Suppressor macrophage treated with lipopolysaccharide for 4 hours (primary cell): ENCODE data around the gene TAS2R14.
A peak's percentile ranks its signal among the peaks of the same experiment; 100 is the strongest.

Experiments
- DNase-seq: peaks from one replicate; pipeline ENCODE4 v3.0.0-alpha.2; 2020

TAS2R14 gene

GRCh38 chr12:10939163-10939562 lies at the start of gene TAS2R14:
Gene TAS2R14 (minus strand): TSS chr12:10939263. CDS start chr12:10939207, 56 bp downstream.
- DNase-seq = no peak

GRCh38 chr12:10986812-10987211 lies 47.7 kb upstream of the TAS2R14 start, which contains the start of gene TAS2R50:
Gene TAS2R50 (minus strand): TSS chr12:10986912. CDS start chr12:10986860, 52 bp downstream.
- DNase-seq = no peak

GRCh38 chr12:10982244-10982643 lies 43.2 kb upstream of the TAS2R14 start:
- no peak for DNase-seq

DNA sequence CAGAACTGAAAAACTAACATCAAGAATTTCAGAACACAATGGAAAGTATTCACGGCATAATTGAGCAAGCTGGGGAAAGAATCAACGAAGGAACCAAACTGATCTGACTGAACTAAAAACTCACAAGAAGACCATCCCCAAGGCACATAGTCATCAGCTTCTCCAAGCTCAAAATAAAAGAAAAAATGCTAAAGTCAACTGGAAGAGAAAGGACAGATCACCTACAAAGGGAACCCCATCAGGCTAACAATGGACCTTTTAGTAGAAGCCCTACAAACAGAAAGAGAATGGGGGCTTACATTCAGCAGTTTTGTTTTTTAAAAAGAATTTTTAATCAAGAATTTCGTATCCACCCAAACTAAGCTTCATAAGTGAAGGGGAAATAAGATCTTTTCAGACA lies 35.9 kb upstream of the TAS2R14 start:
- DNase-seq = no peak

DNA sequence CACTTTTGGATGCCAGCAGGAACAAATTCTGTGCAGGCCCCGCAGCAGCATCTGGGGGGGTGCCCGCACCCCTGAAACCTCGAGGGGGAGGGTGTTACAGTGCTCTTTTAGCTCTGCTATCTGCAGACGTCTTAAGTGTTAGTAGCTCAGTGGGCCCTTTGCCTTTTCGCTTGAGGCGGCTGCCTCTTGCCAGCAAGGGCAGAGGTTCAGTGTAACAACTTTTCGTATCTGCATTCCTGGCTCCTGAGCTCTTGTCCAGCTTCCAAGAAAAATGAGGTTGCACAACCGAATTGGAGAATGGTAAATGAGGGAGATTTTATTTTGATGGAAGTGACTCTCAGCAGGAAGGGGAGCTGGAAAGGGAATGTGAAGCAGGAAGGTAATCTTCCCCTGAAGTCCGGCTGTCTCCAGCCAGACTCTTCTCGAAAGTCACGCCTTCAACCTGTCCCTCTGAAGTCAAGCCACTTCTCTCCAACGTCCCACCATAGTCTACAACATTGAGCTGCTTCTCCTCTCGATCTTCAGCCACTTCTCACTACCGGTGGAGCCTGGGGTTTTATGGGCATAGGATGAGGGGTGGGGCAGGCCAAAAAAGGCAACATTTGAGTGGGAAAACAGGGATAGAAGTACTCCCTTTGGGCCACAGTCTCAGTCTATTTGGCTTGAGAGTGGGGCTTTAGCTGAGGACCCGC lies 29.8 kb upstream of the TAS2R14 start:
- no peak for DNase-seq

- no peak for DNase-seq
Observed at GRCh38 chr12:10967409-10967808, 28.3 kb upstream of the TAS2R14 start.

DNA sequence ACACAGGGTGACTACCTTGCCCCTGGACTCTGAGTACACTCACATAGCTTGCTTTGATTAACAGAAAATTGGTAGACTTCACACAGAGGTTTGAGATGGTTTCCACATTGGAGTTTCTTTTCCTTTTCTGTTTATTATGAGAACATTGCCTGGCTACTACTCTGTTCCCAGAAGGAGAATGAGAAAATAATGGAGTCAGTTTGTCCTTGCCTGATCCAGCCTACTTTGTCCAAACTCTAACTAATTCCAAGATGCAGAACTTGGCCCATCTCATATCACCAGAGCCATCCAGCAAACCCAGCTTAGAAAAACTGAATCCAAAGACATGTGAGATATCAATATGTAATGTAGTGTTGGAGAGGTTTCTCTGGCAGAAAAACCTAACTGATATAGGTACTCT lies 27.3 kb upstream of the TAS2R14 start:
- DNase-seq = no peak

GRCh38 chr12:10965476-10965875 lies 26.4 kb upstream of the TAS2R14 start:
- no peak for DNase-seq

- DNase-seq = no peak
Observed at GRCh38 chr12:10960211-10960610, 21.1 kb upstream of the TAS2R14 start.

DNA sequence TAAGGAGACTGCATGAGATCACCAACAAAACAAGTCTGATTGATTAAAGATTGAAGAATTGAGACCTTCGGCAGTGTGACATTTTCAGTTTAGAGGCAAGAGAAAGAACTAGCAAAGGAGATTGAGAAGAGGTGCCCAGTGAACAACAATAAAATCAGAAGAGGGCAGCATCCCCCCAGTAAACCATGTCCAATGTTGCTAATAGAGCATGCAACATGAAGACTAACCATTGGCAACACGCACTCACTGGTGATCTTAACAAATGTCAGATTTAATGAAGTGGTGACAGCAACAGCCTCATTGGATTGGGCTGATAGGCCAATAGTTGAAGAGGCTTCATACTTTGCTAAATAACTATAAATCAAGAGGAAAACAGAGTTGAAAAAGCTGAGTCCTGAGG lies 20.7 kb upstream of the TAS2R14 start:
- DNase-seq = no peak

DNA sequence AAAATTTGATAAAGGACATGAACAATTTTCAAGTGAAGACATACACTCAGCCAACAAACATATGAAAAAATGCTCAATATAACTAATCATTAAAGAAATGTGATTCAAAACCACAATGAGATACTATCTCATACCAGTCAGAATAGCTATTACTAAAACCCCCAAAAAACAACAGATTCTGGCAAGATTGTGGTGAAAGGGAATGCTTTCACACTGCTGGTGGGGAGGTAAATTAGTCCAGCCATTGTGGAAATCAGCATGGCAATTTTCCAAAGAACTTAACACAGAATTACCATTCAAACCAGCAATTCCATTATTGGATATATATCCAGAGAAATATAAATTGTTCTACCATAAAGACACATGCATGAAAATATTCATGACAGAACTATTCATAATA lies 18.7 kb upstream of the TAS2R14 start:
- no peak for DNase-seq

DNA sequence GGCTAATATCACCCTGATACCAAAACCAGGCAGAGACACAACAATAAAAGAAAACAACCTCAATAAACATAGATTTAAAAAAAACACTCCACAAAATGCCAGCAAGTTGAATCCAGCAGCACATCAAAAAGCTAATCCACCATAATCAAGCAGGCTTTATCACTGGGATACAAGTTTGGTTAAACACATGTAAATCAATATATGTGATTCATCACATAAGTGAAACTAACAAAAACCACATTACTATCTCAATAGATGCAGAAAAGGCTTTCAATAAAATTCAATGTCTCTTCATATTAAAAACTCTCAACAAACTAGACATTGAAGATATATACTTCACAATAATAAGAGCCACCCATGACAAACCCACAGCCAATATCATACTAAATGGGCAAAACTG lies 17.0 kb upstream of the TAS2R14 start:
- no peak for DNase-seq

DNA sequence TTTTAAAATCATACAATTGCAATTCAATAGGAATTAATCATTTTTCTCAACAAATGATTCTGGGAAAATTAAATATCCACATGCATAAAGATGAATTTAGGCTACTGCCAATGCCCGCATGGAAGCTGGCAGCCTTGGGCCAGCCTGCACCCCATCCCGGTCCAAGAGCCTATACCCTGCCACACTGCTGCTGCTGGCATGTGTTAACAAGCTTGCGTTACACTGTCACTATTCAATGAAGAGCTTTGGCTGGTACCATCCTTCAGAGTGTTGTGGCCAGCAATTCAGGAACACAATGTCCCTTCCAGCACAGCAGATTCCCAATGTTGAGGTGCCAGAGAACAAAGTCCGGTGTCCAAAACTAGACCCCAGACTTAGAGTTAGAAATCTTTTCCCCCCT lies 13.6 kb upstream of the TAS2R14 start:
- DNase-seq = no peak

DNA sequence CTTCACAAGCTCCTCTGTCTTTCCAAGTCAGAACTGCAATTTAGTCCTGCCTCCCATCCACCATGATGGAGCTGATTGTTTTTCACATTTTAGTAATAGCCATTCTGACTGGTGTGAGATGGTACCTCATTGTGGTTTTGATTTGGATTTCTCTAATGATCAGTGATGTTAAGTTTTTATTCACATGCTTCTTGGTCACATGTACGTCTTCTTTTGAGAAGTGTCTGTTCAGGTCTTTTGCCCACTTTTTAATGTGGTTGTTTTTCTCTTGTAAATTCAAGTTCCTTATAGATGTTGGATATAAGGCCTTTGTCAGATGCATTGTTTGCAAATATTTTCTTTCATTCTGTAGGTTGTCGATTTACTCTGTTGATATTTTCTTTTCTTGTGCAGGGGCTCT lies 4.1 kb upstream of the TAS2R14 start:
- no peak for DNase-seq

DNA sequence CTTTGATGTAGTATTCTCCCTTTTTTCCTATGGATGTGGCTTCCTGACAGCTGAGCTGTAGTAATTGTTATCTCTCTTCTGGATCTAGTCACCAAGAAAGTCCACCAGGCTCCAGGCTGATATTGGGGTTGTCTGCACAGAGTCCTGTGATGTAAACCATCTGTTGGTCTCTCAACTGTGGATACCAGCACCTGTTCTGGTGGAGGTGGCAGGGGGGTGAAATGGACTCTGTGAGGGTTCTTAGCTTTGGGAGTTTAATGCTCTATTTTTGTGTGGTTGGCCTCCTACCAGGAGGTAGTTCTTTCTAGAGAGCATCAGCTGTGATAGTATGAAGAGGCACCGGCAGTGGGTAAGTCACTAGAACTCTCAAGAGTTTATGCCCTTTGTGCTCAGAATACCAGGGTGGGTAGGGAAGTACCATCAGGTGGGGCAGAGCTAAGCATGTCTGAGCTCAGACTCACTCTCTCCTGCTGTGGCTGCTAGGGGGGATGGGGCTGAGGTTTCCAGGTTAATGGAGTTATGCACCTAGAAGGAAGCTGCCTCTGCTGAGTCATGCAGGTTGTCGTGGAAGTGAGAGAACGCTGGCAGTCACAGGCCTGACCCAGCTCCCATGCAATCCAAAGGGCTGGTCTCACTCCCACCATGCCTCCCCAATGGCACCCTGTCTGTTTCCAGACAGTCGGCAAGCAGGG lies 3.0 kb upstream of the TAS2R14 start:
- DNase-seq = no peak

GRCh38 chr12:10941369-10941768 lies 2.3 kb upstream of the TAS2R14 start:
- no peak for DNase-seq

GRCh38 chr12:10940389-10940788 lies 1.3 kb upstream of the TAS2R14 start:
- no peak for DNase-seq

DNA sequence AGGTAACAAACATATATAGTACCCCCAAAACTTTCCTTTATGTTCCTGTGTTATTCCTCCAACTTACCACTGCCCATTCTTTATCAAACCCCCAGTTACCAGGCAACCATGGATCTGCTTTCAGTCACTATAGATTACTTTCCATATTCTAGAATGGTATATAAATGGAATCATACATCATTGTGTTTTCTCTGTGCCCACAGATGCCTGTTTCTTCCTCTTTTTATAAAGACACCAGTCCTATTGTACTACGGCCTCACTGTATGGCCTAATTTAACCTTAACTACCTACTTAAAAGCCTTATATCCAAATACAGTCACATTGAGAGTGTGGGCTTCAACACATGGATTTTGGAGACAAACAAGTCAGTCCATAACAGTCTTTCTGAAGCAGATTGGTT lies 2.6 kb downstream of the TAS2R14 start:
- peak; percentile 2 for DNase-seq

GRCh38 chr12:10928746-10929286 lies 10.2 kb downstream of the TAS2R14 start, which contains the start of gene PRH2:
Gene PRH2 (plus strand): TSS chr12:10929236. CDS start chr12:10929274, 38 bp downstream.
- no peak for DNase-seq

DNA sequence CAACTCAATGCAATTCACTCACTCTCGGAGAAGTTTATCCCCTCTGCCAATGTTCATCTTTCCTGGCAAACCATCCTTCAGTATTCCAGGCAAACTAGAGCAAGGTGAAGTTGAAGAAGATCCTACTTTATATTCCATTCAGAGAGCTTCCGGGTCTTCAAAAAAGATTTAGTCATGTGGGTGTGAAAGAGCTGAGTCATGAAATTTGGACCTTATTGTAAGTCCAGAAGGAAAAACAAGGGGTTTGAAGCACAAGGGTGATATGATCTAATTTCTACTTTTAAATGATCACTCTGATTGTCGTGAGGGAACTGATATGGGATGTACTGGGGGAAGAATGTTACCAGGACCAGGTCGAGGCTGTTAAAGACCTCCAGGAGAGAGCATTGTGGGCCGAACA lies 12.8 kb downstream of the TAS2R14 start:
- DNase-seq = no peak

- DNase-seq = no peak
Observed at GRCh38 chr12:10919809-10920208, 19.3 kb downstream of the TAS2R14 start.

- DNase-seq = no peak
Observed at GRCh38 chr12:10910380-10910779, 28.7 kb downstream of the TAS2R14 start.

DNA sequence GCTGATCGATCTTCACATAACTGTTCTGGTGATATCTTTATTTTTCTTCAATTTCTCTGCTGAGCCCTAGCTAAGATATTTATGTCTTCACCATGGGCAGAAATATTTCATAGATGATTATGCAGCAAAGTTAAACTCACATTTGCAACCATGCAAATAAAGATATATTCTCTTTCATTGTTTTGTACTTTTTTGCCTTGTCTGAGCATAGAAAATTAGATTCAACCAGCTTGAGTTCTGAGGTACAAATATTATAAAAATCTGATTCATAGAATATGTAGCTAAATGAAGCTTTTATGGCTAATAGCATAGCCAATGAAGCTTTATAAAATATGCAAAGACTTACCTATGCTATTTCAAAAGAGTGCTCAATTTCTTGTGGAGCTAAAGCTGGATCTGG lies 29.6 kb downstream of the TAS2R14 start, which contains the start of gene TAS2R13:
TSS of gene TAS2R13 (minus strand) at position 101 of the 400 bp plus-strand sequence. CDS start 264 bp downstream, outside the sequence.
- DNase-seq = no peak

GRCh38 chr12:10904686-10905085 lies 34.4 kb downstream of the TAS2R14 start:
- DNase-seq = no peak
